Measurements from ENCODE around the gene MLF2. TPM values are rescaled to one million over a fixed set of nuclear protein-coding genes. Genes with fewer than 3 reads are reported as not detected.

Gene MLF2
- total RNA-seq, 2 experiments from 2014 or later: 79.7 to 87.3 TPM

DNA sequence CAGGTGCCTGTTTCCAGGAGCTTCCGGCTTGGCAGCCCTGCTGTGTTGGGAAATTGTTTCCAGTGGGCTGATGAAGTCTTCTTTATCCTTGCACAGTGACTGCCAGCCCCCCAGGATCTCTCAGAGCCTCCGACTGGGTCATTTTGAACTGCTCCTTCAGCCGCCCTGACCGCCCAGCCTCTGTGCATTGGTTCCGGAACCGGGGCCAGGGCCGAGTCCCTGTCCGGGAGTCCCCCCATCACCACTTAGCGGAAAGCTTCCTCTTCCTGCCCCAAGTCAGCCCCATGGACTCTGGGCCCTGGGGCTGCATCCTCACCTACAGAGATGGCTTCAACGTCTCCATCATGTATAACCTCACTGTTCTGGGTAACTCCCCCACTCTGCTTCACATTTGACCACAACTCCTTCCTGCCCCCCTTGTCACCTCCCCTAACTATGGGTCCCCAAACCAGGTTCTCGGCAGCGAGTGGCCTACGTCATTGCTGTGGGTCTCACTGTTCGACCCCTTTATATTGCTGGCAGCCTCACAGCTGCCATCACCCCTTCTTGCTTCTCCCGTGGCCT, 21.6 kb upstream of the MLF2 start:
- Histone ChIP-seq H3K9me3 (ENCODE audit: low read length) (no peaks in the 10 kb centered on the region), H3K27ac (ENCODE audit: low read depth, low read length, poor library complexity, severe bottlenecking) (no peak overlapping the region), H3K9me2 (ENCODE audit: insufficient read depth, low read length) (no peaks in the 10 kb centered on the region), H3K79me2 (ENCODE audit: insufficient read depth, low read depth, low read length) (no peaks in the 10 kb centered on the region), H4K20me1 (ENCODE audit: insufficient read depth, low read length) (no peaks in the 10 kb centered on the region), H3K4me3 (ENCODE audit: low read depth, low read length, poor library complexity, severe bottlenecking) (no peak overlapping the region), H2AFZ (ENCODE audit: low read length) (no peak overlapping the region), H3K4me1 (ENCODE audit: insufficient read depth, low read length, poor library complexity, severe bottlenecking) (peaks cover 34% of the 10 kb centered on the region), H3K36me3 (ENCODE audit: insufficient read depth, low read length) (no peaks in the 10 kb centered on the region), H3K4me2 (ENCODE audit: low read length) (no peak overlapping the region)
- ChIA-PET POLR2A (no interaction called here), CTCF (ENCODE audit: unreplicated experiment) (no interaction called here)
- no peak for TF ChIP-seq EZH2phosphoT487 (IDR thresholded peaks at IDR 0.05; ENCODE audit: borderline replicate concordance, low read depth, low read length)
- no peak for TF ChIP-seq CTCF (conservative IDR thresholded peaks at IDR 0.05; ENCODE audit: low read length)
- intact Hi-C loops (cut with micrococcal nuclease; ENCODE audit: unreplicated experiment): no loop called here
- BruUV-seq (replicated peaks): no TSS peak
- DNase-seq (ENCODE audit: low spot score): no peak

DNA sequence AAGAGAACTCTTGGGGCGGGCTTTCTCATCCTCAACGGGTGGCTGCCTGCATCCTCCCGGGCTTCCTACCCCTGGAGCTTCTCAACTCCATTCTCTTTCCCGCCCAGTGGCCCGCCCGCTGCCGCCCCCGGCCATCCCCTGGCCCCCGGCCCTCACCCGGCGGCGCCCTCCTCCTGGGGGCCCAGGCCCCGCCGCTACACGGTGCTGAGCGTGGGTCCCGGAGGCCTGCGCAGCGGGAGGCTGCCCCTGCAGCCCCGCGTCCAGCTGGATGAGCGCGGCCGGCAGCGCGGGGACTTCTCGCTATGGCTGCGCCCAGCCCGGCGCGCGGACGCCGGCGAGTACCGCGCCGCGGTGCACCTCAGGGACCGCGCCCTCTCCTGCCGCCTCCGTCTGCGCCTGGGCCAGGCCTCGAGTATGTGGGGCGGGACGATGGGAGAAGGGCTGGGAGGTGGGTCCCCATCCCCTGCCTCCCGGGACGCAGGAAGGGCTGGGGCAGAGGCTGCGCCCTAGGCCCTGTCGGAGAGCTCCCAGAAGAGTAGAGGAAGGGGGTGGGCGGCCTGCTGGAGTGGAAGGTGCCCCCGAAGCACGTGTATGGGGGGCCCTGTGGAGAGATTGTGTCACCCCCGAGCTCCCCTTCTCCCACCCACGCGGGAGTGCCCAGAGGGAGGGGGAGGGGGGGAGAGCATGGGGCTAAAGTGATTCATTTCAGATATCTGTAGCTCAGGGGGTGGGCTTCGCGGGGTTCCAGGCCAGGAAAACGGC, 20.8 kb upstream of the MLF2 start:
- DNase-seq (ENCODE audit: low spot score): no peak
- Histone ChIP-seq H4K20me1 (ENCODE audit: insufficient read depth, low read length) (no peaks in the 10 kb centered on the region), H3K9me3 (ENCODE audit: low read length) (no peaks in the 10 kb centered on the region), H3K4me1 (ENCODE audit: insufficient read depth, low read length, poor library complexity, severe bottlenecking) (peaks cover 34% of the 10 kb centered on the region), H2AFZ (ENCODE audit: low read length) (no peak overlapping the region), H3K36me3 (ENCODE audit: insufficient read depth, low read length) (no peaks in the 10 kb centered on the region), H3K79me2 (ENCODE audit: insufficient read depth, low read depth, low read length) (no peaks in the 10 kb centered on the region), H3K27ac (ENCODE audit: low read depth, low read length, poor library complexity, severe bottlenecking) (no peak overlapping the region), H3K9me2 (ENCODE audit: insufficient read depth, low read length) (no peaks in the 10 kb centered on the region), H3K4me3 (ENCODE audit: low read depth, low read length, poor library complexity, severe bottlenecking) (no peak overlapping the region), H3K4me2 (ENCODE audit: low read length) (no peak overlapping the region)
- POLR2A ChIA-PET: interaction anchor here (0.5 kb wide), 1 partner anchor 1197 kb away, joined by 3 read pairs; no protein-coding TSS in a partner anchor
- CTCF ChIA-PET (ENCODE audit: unreplicated experiment): interaction anchor here (0.6 kb wide), 1 partner anchor 21 kb away, joined by 3 read pairs; no protein-coding TSS in a partner anchor
- no TSS peak for BruUV-seq (replicated peaks)
- TF ChIP-seq EZH2phosphoT487 (IDR thresholded peaks at IDR 0.05; ENCODE audit: borderline replicate concordance, low read depth, low read length) (no peak), CTCF (conservative IDR thresholded peaks at IDR 0.05; ENCODE audit: low read length) (no peak)
- intact Hi-C loops (cut with micrococcal nuclease; ENCODE audit: unreplicated experiment): no loop called here

All from OCI-LY7 (cell line).